ENCODE results near the gene PPP2R3A.
A peak's percentile ranks its signal among the peaks of the same experiment; 100 is the strongest.

Gene PPP2R3A

GRCh38 chr3:135967867-135968266 lies 2.3 kb downstream of the PPP2R3A start:
- DNase-seq (ENCODE audit: low read depth): no peak

GRCh38 chr3:135970506-135971116 lies 5.1 kb downstream of the PPP2R3A start:
- DNase-seq (ENCODE audit: low read depth): peak; percentile 40

DNA sequence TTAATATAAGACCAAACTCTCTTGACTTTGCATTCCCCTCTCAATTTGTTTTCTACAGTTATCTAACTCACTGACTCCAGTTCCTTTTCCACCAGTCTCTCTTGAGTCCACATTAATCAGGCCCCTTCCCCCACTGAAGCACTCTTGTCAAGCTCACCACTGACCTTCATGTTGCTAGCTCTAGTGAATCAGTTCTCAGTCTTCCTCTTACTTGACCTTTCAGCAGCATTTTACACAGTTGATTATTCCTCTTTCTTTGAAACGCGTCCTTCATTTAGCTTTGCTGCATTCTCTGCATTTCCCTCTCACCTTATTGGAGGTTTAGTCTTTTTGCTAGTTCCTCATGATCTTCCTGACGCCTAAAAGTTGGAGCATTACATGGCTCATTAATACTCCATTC lies 8.3 kb downstream of the PPP2R3A start:
- no peak for DNase-seq (ENCODE audit: low read depth)

GRCh38 chr3:135975053-135975452 lies 9.5 kb downstream of the PPP2R3A start:
- no peak for DNase-seq (ENCODE audit: low read depth)

DNA sequence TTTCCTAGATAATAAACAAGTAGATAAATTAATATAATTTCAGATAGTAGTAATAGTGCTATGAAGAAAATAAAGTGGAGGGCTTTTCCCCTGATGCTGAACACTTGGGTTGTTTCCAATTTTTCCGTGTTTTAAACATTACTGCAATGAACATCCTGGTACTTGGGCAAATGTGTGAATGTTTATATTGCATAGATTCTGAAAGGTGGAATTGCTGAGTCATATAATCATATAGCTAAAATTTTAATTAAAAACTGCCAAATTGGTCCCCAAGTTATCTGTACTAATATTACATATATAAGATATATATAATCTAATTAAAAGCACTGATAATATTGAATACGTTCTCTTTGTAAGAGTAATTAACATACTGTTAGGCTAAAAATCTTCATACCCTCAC lies 10.0 kb downstream of the PPP2R3A start:
- no peak for DNase-seq (ENCODE audit: low read depth)

DNA sequence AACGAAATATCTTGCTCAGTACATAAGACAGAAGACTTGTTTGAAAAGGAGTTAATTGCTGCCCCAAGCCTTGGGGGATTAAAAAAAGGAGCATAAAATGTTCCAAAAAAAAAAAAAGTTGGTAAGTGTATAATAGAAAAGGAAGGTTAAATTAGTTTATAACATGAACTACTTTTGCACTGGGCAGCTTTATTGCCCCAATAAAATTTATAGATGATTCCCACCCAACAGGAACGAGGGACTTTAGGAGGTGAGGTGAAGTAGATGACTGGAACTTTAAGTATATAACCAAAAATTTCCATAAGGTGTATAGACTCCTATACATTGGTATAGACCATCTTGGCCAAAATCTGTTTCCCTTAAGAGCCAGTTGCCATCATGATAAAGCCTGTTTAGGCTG lies 14.8 kb downstream of the PPP2R3A start:
- no peak for DNase-seq (ENCODE audit: low read depth)

GRCh38 chr3:135981701-135982403 lies 16.3 kb downstream of the PPP2R3A start:
- DNase-seq (ENCODE audit: low read depth): peak; percentile 23

- DNase-seq (ENCODE audit: low read depth): peak; percentile 31
These were observed 16.9 kb downstream of the PPP2R3A start for GRCh38 chr3:135982404-135982761.

- DNase-seq (ENCODE audit: low read depth): peak; percentile 68
These were observed 17.5 kb downstream of the PPP2R3A start for GRCh38 chr3:135982922-135983581.

- peak; percentile 44 for DNase-seq (ENCODE audit: low read depth)
These were observed 22.1 kb downstream of the PPP2R3A start for GRCh38 chr3:135987661-135988060.

DNA sequence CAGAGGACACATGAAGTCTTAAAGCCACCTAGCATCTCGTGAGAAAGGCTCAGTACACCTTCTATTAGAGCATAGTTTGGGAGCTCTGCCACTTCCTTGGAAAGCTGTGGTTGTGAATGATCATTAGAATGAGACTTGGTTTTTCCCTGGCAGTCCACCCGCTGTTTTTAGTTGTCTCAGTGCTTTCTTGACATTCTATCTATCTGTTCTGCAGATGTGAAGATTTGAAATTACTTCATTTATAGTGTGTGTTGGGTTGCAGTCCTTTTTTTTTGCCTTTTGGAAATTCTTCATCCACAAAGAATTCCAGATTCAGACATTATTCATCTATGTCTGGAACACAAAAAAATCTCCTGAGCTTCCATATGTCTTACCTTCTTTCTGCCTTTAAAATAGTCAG lies 23.7 kb downstream of the PPP2R3A start:
- DNase-seq (ENCODE audit: low read depth): peak; percentile 60

DNA sequence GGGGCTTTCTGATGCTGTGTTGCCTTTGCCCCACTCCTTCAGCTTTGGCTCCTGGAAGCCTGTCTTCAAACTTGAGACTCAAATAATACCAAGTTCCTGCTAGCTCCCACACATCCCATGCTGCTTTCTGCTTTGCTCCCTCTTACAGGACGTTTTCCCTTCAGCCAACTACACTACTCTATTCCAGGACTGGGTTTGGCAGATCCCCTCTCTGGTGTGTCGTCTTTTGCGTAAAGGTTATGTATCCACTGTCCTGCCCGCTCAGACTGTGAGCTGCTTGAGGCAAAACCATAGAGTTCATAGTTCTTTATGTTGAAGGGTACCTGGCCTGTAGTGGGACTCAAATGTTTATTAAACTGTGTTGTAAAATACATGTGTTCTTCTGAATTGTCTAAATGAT lies 25.4 kb downstream of the PPP2R3A start:
- DNase-seq (ENCODE audit: low read depth): no peak

- no peak for DNase-seq (ENCODE audit: low read depth)
These were observed 26.1 kb downstream of the PPP2R3A start for GRCh38 chr3:135991621-135992020.

GRCh38 chr3:135992072-135992471 lies 26.5 kb downstream of the PPP2R3A start:
- DNase-seq (ENCODE audit: low read depth): peak; percentile 86

DNA sequence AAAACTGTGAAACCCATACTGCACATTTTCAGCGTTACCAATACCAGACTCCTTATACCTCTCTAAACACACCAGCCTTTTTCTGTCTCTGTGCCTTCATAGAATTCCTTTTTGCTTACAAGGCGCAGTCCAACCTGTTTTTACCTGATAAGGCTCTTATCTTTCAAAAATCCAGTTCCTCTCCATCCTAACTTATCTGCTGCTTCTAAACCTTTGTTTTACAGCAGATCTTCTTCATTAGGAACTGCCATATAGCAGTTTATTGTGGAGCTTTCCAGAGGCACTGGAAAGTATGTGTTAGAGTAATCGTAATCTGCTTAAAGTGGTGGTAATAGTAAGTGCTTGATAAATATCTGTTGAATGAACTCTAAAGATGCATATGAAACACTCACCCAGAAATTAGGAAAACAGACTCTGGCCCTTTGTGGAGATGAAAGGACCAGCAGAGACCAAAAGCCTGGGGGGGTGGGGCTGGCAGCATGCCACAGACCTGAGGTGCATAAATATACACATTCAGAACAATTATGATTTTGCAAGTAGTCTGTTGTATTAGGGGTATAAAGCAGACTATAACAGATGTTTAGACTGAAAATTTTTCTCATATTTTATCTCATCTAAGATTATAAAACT lies 29.3 kb downstream of the PPP2R3A start:
- no peak for DNase-seq (ENCODE audit: low read depth)

- peak; percentile 66 for DNase-seq (ENCODE audit: low read depth)
These were observed 30.2 kb downstream of the PPP2R3A start for GRCh38 chr3:135995766-135996165.

- DNase-seq (ENCODE audit: low read depth): no peak
These were observed 32.2 kb downstream of the PPP2R3A start for GRCh38 chr3:135997554-135998320.

- no peak for DNase-seq (ENCODE audit: low read depth)
These were observed 42.7 kb downstream of the PPP2R3A start for GRCh38 chr3:136008221-136008620.

GRCh38 chr3:136008732-136009470 lies 43.4 kb downstream of the PPP2R3A start:
- DNase-seq (ENCODE audit: low read depth): peak; percentile 38

GRCh38 chr3:136018876-136019275 lies 53.3 kb downstream of the PPP2R3A start:
- DNase-seq (ENCODE audit: low read depth): peak; percentile 69

DNA sequence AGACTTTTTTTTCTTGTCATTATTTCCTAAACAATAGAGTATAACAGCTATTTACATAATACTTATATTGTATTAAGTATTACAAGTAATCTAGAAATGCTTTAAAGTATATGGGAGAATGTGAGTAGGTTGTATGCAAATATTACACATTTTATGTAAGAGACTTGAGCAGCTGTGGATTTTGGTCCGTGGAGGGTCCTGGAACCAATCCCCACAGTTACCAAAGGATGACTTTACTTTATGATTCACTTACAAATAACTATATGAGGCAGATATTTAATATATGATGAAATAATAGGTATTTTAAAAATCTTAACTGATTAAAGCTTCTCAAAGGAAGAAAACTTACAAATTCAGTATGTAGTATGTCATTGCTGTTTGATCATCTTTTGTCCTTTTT lies 56.3 kb downstream of the PPP2R3A start:
- no peak for DNase-seq (ENCODE audit: low read depth)
